Right lobe of liver (tissue), 6 donors: ENCODE results near the gene MMS19. TPM values are rescaled to one million over a fixed set of nuclear protein-coding genes. Genes with fewer than 3 reads are reported as not detected.

ENCODE experiments used
- ATAC-seq, 4 donors: fragments of 200-7000 bp; cut with Tn5 transposase; one replicate each; pipeline ENCODE4 v1.9.1; 2020; ENCODE audit warnings: mild to moderate bottlenecking in 4 of 4, moderate library complexity in 4 of 4
- DNase-seq, 3 donors: peaks; one replicate each; pipeline ENCODE4 v3.0.0-alpha.2; 2020
- H3K27ac ChIP-seq, 3 donors: fragments of 200-600 bp; one replicate each; pipeline ENCODE4 v1.8.0; 2022
- H3K27me3 ChIP-seq, 2 donors: fragments of 200-600 bp; one replicate each; pipeline ENCODE4 v1.8.0; 2022
- H3K36me3 ChIP-seq, 4 donors: fragments of 200-600 bp; sonication (generic) in 1 of 4; one replicate each; pipeline versions ENCODE4 v1.5.1 to v1.8.0; 2017 to 2022; ENCODE audit warnings: control low read depth in 1 of 4
- H3K4me1 ChIP-seq, 4 donors: fragments of 200-600 bp; sonication (generic) in 1 of 4; one replicate each; pipeline versions ENCODE4 v1.5.1 to v1.8.0; 2017 to 2022; ENCODE audit warnings: control low read depth in 1 of 4
- H3K4me3 ChIP-seq, 3 donors: fragments of 200-600 bp; one replicate each; pipeline ENCODE4 v1.8.0; 2022
- H3K9me3 ChIP-seq, 4 donors: fragments of 200-600 bp; sonication (generic) in 1 of 4; one replicate each; pipeline versions ENCODE4 v1.5.1 to v1.8.0; 2017 to 2022; ENCODE audit warnings: control low read depth in 1 of 4
- POLR2A ChIP-seq: fragments of 450-650 bp; IDR thresholded peaks from one replicate; pipeline ENCODE4 v1.6.1; 2017; ENCODE audit warnings: antibody characterized with exemption, mild to moderate bottlenecking
- WGBS: methylation state at CpG from one replicate; pipeline ENCODE4 v1.1.6; 2018; ENCODE audit warnings: low coverage, low lambda C conversion rate; ENCODE audit not compliant: insufficient coverage; ENCODE audit errors: missing lambda C conversion rate; 5-methylcytosine and 5-hydroxymethylcytosine counted together
- intact Hi-C, 2 donors: fragments of 100-400 bp; cut with DNase I; formaldehyde crosslinking; loops; one replicate each; pipeline versions ENCODE4 v1.11.2 to v1.14.1; 2022
- total RNA-seq, 6 experiments: library from RNA; depleted of rRNA in 2 of 6; stranded (reverse); fragments of >200 nt in 2 of 6; fragmentation: NEBNext Ultra II Directional in 3 of 6; extraction: Animal tissue kit (Norgen Biotek cat#: 25700) in 3 of 6; gene quantifications; one replicate each; pipeline versions ENCODE4 v1.1.0 to v1.2.4, GENCODE V29; 2016 to 2023
- TF ChIP-seq, protein P1 (sequence below), 4 donors: fragments of 200-600 bp in 3 of 4; fragments of 450-650 bp in 1 of 4; IDR thresholded peaks; one replicate each; pipeline versions ENCODE4 v1.5.1 to v1.8.0; 2016 to 2022; ENCODE audit warnings: antibody characterized with exemption in 4 of 4, mild to moderate bottlenecking in 2 of 4
- donor health status: DM: no; HTN: yes; CAD: no.
- donor health status: DM: no; HTN: no; CAD: no.
- donor health status: DM: no; HTN: no; CAD: no.
- donor health status: DM: no; HTN: yes; CAD: no.
- donor health status: DM: no; HTN: yes; CAD: no.

The MMS19 gene
- total RNA-seq, 6 experiments from 2014 or later: 18.7 to 40.7 (median 20.3) TPM

DNA sequence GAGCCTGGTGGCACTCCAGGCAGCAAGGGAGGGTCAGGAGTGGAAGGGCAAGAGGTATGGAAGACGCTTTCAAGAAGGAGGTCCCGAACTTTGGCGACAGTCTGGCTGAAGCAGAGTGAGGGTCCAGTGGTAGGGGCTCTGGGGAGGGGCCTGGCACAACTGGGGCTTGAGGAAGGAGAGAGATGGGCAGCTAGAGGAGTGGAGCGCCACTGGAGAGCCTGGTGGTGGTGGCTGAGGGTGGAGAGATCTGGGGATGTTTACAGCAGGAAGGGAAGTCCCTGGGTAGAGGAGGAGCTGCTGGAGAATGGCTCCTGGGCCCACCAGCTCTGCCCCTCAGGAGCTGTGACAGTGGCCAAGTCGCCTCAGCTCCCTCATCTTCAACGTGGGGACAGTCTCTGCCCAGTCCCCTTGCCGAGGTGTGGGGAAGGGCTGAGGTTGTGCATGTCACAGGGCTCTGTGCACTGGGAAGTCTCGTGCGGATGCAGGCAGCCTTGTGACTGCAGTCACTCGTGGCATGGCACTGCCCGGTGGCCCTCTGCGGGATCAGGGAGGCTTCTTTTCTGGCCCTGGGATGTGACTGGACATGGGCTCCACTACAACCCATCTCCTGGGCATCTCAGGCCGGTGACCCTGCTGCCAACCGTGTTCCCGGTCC, 19.0 kb upstream of the MMS19 start:
- no peak overlapping the region for H3K4me3 ChIP-seq
- H3K4me1 ChIP-seq: peaks cover 0 to 11% (median 2%) of the 10 kb centered on the region in 4 donors
- DNase-seq (no peak), ATAC-seq (no peak)
- intact Hi-C loops: no loop called here
- H3K36me3 ChIP-seq: no peaks in the 10 kb centered on the region
- TF ChIP-seq, protein P1, sequence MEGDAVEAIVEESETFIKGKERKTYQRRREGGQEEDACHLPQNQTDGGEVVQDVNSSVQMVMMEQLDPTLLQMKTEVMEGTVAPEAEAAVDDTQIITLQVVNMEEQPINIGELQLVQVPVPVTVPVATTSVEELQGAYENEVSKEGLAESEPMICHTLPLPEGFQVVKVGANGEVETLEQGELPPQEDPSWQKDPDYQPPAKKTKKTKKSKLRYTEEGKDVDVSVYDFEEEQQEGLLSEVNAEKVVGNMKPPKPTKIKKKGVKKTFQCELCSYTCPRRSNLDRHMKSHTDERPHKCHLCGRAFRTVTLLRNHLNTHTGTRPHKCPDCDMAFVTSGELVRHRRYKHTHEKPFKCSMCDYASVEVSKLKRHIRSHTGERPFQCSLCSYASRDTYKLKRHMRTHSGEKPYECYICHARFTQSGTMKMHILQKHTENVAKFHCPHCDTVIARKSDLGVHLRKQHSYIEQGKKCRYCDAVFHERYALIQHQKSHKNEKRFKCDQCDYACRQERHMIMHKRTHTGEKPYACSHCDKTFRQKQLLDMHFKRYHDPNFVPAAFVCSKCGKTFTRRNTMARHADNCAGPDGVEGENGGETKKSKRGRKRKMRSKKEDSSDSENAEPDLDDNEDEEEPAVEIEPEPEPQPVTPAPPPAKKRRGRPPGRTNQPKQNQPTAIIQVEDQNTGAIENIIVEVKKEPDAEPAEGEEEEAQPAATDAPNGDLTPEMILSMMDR (IDR thresholded peaks at IDR 0.05): no peak
- TF ChIP-seq POLR2A: no peak
- no peaks in the 10 kb centered on the region for H3K27me3 ChIP-seq
- H3K27ac ChIP-seq: no peak overlapping the region
- H3K9me3 ChIP-seq: no peaks in the 10 kb centered on the region
- WGBS: 85% methylated on average over 4 of the region's 15 CpGs

DNA sequence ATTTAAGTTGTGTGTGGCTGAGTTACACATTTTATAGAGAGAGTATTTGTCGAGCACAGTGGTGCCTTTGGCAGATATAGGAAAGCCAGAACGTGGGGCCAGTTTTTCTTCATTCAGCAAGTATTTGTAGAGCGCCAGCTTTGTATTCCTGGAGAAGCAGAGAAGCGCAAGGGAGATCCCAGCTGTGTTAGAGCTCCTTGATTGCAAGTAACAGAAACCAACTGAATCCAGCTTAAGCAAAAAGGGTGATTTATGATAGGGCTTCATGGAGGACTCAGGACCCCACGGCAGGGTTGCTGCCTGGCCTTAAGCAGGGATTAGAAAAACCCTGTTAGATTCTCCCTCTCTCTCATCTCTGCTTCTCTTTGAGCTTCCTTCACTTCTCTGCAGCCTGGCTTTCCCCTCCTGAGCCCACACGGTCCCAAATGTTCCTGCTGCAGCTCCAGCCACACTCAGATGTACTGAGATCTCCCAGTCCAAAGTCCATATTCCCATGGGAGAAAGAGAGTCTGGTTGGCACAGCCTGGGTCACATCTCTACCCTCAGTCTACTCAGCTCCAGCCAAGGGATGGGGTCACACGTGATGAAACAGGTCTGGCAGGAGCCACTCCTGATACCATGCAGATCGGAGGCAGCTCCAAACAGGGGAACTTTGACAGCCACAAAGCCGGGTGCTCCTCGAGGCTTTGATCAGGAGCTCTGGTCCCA, 17.2 kb upstream of the MMS19 start:
- 66% methylated on average over 4 of the region's 10 CpGs for WGBS
- Histone ChIP-seq H3K27ac (no peak overlapping the region), H3K4me1 (peaks cover 0 to 14% (median 2%) of the 10 kb centered on the region in 4 donors), H3K36me3 (no peaks in the 10 kb centered on the region), H3K27me3 (no peaks in the 10 kb centered on the region), H3K4me3 (no peak overlapping the region), H3K9me3 (no peaks in the 10 kb centered on the region)
- TF ChIP-seq, protein P1 (IDR thresholded peaks at IDR 0.05): no peak
- no peak for TF ChIP-seq POLR2A
- intact Hi-C loops: no loop called here
- peak; percentile 88 to 95 (median 92) for ATAC-seq
- DNase-seq: peak; percentile 43 to 86 (median 76)

DNA sequence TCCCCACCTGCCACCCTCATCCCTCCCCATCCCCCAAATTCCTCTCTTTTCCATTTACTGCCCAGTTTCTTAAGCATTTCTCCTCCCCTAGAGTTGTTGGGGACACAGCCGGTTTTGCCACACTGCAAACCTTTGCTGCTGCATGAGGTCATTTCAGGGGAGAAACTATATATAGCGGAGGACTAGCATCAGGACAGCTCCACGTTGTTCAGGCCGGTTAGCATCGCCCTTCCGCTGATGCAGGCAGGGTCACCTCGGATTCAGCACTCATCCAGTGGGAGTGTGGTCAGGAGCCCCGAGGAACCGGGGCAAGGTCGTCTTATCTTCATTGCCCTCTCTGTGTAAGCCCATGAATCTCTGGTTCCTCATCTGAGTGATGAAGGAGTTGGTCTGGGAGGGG, 16.1 kb upstream of the MMS19 start:
- intact Hi-C loops: no loop called here
- WGBS: 75% methylated on average over 8 of the region's 10 CpGs
- H3K4me3 ChIP-seq: no peak overlapping the region
- no peaks in the 10 kb centered on the region for H3K27me3 ChIP-seq
- TF ChIP-seq POLR2A: no peak
- TF ChIP-seq, protein P1 (IDR thresholded peaks at IDR 0.05): no peak
- DNase-seq (no peak), ATAC-seq (no peak)
- H3K27ac ChIP-seq: no peak overlapping the region
- no peaks in the 10 kb centered on the region for H3K36me3 ChIP-seq
- peaks cover 0 to 14% (median 2%) of the 10 kb centered on the region in 4 donors for H3K4me1 ChIP-seq
- H3K9me3 ChIP-seq: no peaks in the 10 kb centered on the region

DNA sequence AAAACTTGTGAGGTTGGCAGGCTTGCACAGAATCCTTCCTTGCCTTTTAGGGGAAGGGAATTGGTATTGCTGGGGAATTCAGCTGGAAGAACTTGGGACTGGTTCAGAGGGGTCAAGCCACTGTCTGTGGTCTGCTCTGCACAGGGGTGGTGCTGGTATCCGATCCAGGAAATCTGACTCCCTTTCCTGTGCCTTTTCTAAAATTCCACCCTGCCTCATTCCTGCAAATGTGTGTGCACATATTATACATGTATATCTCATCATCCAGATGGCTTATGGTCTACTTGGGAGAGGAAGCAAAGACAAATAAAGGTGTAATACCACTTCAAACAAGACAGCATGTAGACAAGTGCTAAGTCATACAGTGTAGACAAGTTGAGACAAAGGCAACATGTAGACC, 14.8 kb upstream of the MMS19 start:
- TF ChIP-seq POLR2A: no peak
- TF ChIP-seq, protein P1 (IDR thresholded peaks at IDR 0.05): no peak
- Histone ChIP-seq H3K27me3 (no peaks in the 10 kb centered on the region), H3K27ac (no peak overlapping the region), H3K9me3 (no peaks in the 10 kb centered on the region), H3K36me3 (no peaks in the 10 kb centered on the region), H3K4me3 (no peak overlapping the region), H3K4me1 (peaks cover 0 to 14% (median 2%) of the 10 kb centered on the region in 4 donors)
- 67% methylated on average over 1 of the region's 1 CpG for WGBS
- intact Hi-C loops: no loop called here
- ATAC-seq (no peak), DNase-seq (no peak)
